ENCODE data around the gene CEP104. TPM values are rescaled to one million over a fixed set of nuclear protein-coding genes. Genes with fewer than 3 reads are reported as not detected.

The CEP104 gene
- polyA plus RNA-seq, 3 donors = 8.3 to 25.1 (median 13.0) TPM

GRCh38 chr1:3820316-3820715 is 36.7 kb downstream of the CEP104 start:
- H3K36me3 Mint-ChIP-seq = peaks cover 62 to 65% of the 10 kb centered on the region in 2 donors
- peak overlapping the region in 1 of 7 donors; percentile 7 for H3K27ac Mint-ChIP-seq
- H3K4me3 Mint-ChIP-seq = no peak overlapping the region
- no peak overlapping the region for H3K4me3 ChIP-seq (replicated peaks in 1 of 3; ENCODE audit: low read depth in 2 of 3, low read length in 3 of 3)
- H3K4me1 ChIP-seq (ENCODE audit: control insufficient read depth in 1 of 2, insufficient read depth in 2 of 2, low read length in 2 of 2) = no peaks in the 10 kb centered on the region
- H2AFZ ChIP-seq (ENCODE audit: insufficient read depth, low read depth, low read length, poor library complexity, severe bottlenecking) = no peak overlapping the region
- H3K9me3 ChIP-seq (replicated peaks in 1 of 2; ENCODE audit: control insufficient read depth in 1 of 2, insufficient read depth in 1 of 2, low read length in 2 of 2) = no peaks in the 10 kb centered on the region
- H3K9ac ChIP-seq (ENCODE audit: insufficient read depth, low read length, poor library complexity, severe bottlenecking) = no peak overlapping the region
- H3K4me1 Mint-ChIP-seq = peaks cover 6% of the 10 kb centered on the region
- WGBS (ENCODE audit: insufficient coverage) = 97% methylated on average over 5 of the region's 8 CpGs
- no peaks in the 10 kb centered on the region for H3K79me2 ChIP-seq (ENCODE audit: insufficient read depth, low read length)
- H3K4me2 ChIP-seq (replicated peaks; ENCODE audit: extremely low read depth, low read length, poor library complexity, severe bottlenecking) = no peak overlapping the region
- peaks cover 19 to 79% of the 10 kb centered on the region in 2 donors for H3K36me3 ChIP-seq (replicated peaks in 1 of 2; ENCODE audit: control insufficient read depth in 1 of 2, insufficient read depth in 2 of 2, low read length in 2 of 2)
- TF ChIP-seq CTCF (IDR thresholded peaks at IDR 0.05) = no peak
- intact Hi-C loops (cut with micrococcal nuclease) = no loop called here
- peaks cover 0 to 5% (median 0%) of the 10 kb centered on the region in 3 donors for H3K27me3 Mint-ChIP-seq (ENCODE audit: low read depth in 3 of 3)
- H3K27me3 ChIP-seq (ENCODE audit: control insufficient read depth in 2 of 2, insufficient read depth in 2 of 2, low read length in 2 of 2) = no peaks in the 10 kb centered on the region
- DNase-seq = no peak
- H3K27ac ChIP-seq (ENCODE audit: low read depth in 1 of 2, low read length in 2 of 2) = no peak overlapping the region
- no peaks in the 10 kb centered on the region for H4K20me1 ChIP-seq (ENCODE audit: insufficient read depth, low read length)
- no peaks in the 10 kb centered on the region for H3K9me3 Mint-ChIP-seq

GRCh38 chr1:3819771-3820200 is 37.2 kb downstream of the CEP104 start:
- Histone ChIP-seq H3K4me1 (ENCODE audit: control insufficient read depth in 1 of 2, insufficient read depth in 2 of 2, low read length in 2 of 2) (no peaks in the 10 kb centered on the region), H3K9ac (ENCODE audit: insufficient read depth, low read length, poor library complexity, severe bottlenecking) (no peak overlapping the region), H4K20me1 (ENCODE audit: insufficient read depth, low read length) (no peaks in the 10 kb centered on the region), H3K9me3 (replicated peaks in 1 of 2; ENCODE audit: control insufficient read depth in 1 of 2, insufficient read depth in 1 of 2, low read length in 2 of 2) (no peaks in the 10 kb centered on the region), H2AFZ (ENCODE audit: insufficient read depth, low read depth, low read length, poor library complexity, severe bottlenecking) (no peak overlapping the region), H3K36me3 (replicated peaks in 1 of 2; ENCODE audit: control insufficient read depth in 1 of 2, insufficient read depth in 2 of 2, low read length in 2 of 2) (peaks cover 22 to 79% of the 10 kb centered on the region in 2 donors), H3K79me2 (ENCODE audit: insufficient read depth, low read length) (no peaks in the 10 kb centered on the region), H3K4me3 (replicated peaks in 1 of 3; ENCODE audit: low read depth in 2 of 3, low read length in 3 of 3) (no peak overlapping the region), H3K27ac (ENCODE audit: low read depth in 1 of 2, low read length in 2 of 2) (no peak overlapping the region), H3K4me2 (replicated peaks; ENCODE audit: extremely low read depth, low read length, poor library complexity, severe bottlenecking) (no peak overlapping the region), H3K27me3 (ENCODE audit: control insufficient read depth in 2 of 2, insufficient read depth in 2 of 2, low read length in 2 of 2) (no peaks in the 10 kb centered on the region)
- no peak overlapping the region for H3K4me3 Mint-ChIP-seq
- H3K27me3 Mint-ChIP-seq (ENCODE audit: low read depth in 3 of 3) = peaks cover 0 to 5% (median 0%) of the 10 kb centered on the region in 3 donors
- H3K27ac Mint-ChIP-seq = peak overlapping the region in 2 of 7 donors; percentile 7 to 17
- intact Hi-C loops (cut with micrococcal nuclease) = no loop called here
- TF ChIP-seq CTCF (IDR thresholded peaks at IDR 0.05) = no peak
- no peaks in the 10 kb centered on the region for H3K9me3 Mint-ChIP-seq
- 92% methylated on average over 6 of the region's 10 CpGs for WGBS (ENCODE audit: insufficient coverage)
- H3K36me3 Mint-ChIP-seq = peaks cover 63 to 66% of the 10 kb centered on the region in 2 donors
- DNase-seq = no peak
- peaks cover 6% of the 10 kb centered on the region for H3K4me1 Mint-ChIP-seq
